ENCODE data around the gene KRTAP10-1.

- no peak; the same call in 1 of the 2 replicates for TF ChIP-seq CTCF (IDR thresholded peaks at IDR 0.05)
- no peak for TF ChIP-seq TCF7L2 (IDR thresholded peaks at IDR 0.05; ENCODE audit: low read depth, low read length)
- TF ChIP-seq REST (IDR thresholded peaks at IDR 0.05; ENCODE audit: insufficient read depth in 1 of 2, low read depth in 2 of 2, low read length in 1 of 2): no peak
- TF ChIP-seq SIN3A (IDR thresholded peaks at IDR 0.05; ENCODE audit: borderline replicate concordance, insufficient read depth, low read depth, low read length): no peak
- no peak for TF ChIP-seq POLR2AphosphoS5 (IDR thresholded peaks at IDR 0.05; ENCODE audit: low read depth, low read length)
These were observed 30.5 kb downstream of the KRTAP10-1 start for GRCh38 chr21:44509539-44509938.
